ENCODE results near the gene MCL1. TPM values are rescaled to one million over a fixed set of nuclear protein-coding genes. Genes with fewer than 3 reads are reported as not detected.
A peak's percentile ranks its signal among the peaks of the same experiment; 100 is the strongest.
"Not testable (repeated sequence)": the region's sequence is repeated elsewhere in the genome, so short reads cannot be mapped to it uniquely, and the experiment has no call there.

The MCL1 gene
- total and polyA plus RNA-seq, 7 donors, result 119 to 352 (median 168) TPM

- peak in 3 of 4 donors; percentile 7 to 58 (median 7) for TF ChIP-seq POLR2AphosphoS5 (IDR thresholded peaks at IDR 0.05)
- no peak for TF ChIP-seq EP300 (IDR thresholded peaks at IDR 0.05)
- H3K4me1 ChIP-seq, result peaks cover 0 to 66% (median 54%) of the 10 kb centered on the region in 4 donors
- H3K36me3 ChIP-seq, result no peaks in the 10 kb centered on the region
- DNase-seq, result no peak
- no peaks in the 10 kb centered on the region for H3K27me3 ChIP-seq
- 74 to 86% methylated on average over 2 of the region's 2 CpGs for WGBS, 2 donors
- peak overlapping the region; percentile 69 to 80 (median 75) for H3K27ac ChIP-seq
- intact Hi-C loops (cut with DNase I), result loop anchor here (5.0 kb wide), 1 partner anchor 32 kb away; the partner anchor contains the start of gene MCL1
- H3K4me3 ChIP-seq, result no peak overlapping the region
- H3K9me3 ChIP-seq, result no peaks in the 10 kb centered on the region
Observed at GRCh38 chr1:150609732-150610131, 30.3 kb upstream of the MCL1 start.

DNA sequence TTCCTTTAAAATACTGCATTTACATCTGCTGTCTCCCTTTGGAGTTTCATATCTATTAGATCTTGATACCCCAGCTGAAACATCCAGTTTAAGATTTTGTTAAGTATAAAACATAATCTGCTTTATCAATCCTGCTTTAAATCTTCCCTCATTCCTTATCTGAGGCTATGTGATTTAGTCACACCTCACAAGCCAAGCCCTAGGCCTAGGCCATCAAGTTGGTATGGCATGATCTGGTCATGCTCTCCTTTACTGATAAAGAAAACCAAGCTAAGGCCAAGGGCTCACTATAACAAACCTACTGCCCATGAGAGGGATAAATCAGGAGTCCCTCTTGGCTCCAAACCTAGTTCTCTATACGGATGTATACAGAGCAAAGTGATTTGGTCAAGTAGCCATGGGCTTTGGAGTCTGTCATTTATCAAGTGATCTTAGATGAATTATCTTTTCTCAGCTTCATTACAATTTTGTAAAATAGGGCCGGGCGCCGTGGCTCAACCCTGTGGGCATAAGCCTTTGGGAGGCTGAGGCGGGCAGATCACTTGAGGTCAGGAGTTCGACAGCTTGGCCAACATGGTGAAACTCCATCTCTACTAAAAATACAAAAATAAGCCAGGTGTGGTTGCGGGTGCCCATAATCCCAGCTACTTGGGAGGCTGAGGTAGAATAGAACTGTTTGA, 27.2 kb upstream of the MCL1 start:
- no peaks in the 10 kb centered on the region for H3K27me3 ChIP-seq
- intact Hi-C loops (cut with DNase I), result no loop called here
- H3K36me3 ChIP-seq, result no peaks in the 10 kb centered on the region
- H3K4me1 ChIP-seq, result peaks cover 0 to 47% (median 32%) of the 10 kb centered on the region in 4 donors
- 95 to 99% methylated on average over 7 of the region's 7 CpGs for WGBS, 2 donors
- no peaks in the 10 kb centered on the region for H3K9me3 ChIP-seq
- TF ChIP-seq EP300 (IDR thresholded peaks at IDR 0.05), result no peak
- TF ChIP-seq CTCF (IDR thresholded peaks at IDR 0.05), result no peak
- TF ChIP-seq POLR2AphosphoS5 (IDR thresholded peaks at IDR 0.05), result no peak
- no peak for TF ChIP-seq POLR2A (IDR thresholded peaks at IDR 0.05)
- H3K27ac ChIP-seq, result no peak overlapping the region
- no peak overlapping the region for H3K4me3 ChIP-seq
- no peak for DNase-seq

- WGBS, 2 donors, result 95 to 96% methylated on average over 3 of the region's 3 CpGs
- peaks cover 0 to 35% (median 20%) of the 10 kb centered on the region in 4 donors for H3K4me1 ChIP-seq
- H3K36me3 ChIP-seq; H3K27me3 ChIP-seq; H3K9me3 ChIP-seq; H3K4me3 ChIP-seq; DNase-seq; intact Hi-C loops (cut with DNase I): not testable (repeated sequence)
- H3K27ac ChIP-seq, result peak overlapping the region in 3 of 4 donors; percentile 66 to 75 (median 72)
Observed at GRCh38 chr1:150605451-150605731, 26.0 kb upstream of the MCL1 start.

DNA sequence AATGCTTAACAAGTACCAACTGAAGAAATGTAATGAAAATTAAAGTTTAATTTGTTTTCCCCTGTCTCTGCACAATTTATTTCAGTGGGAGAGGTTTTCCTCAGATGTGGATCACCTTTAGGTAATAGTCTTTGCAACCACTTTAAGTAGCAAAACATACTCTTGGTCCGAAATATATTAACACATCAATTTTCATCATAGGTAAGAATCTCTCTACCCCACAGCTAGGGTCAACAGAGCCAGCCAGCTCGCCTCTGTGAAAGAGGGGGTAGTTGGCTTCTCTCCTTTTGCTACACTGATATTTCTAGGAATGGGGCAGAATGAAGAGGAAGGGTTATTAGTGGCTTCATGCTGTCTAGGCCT, 24.8 kb upstream of the MCL1 start:
- TF ChIP-seq POLR2AphosphoS5 (IDR thresholded peaks at IDR 0.05) (no peak), CTCF (IDR thresholded peaks at IDR 0.05) (no peak), POLR2A (IDR thresholded peaks at IDR 0.05) (no peak), EP300 (IDR thresholded peaks at IDR 0.05) (no peak)
- Histone ChIP-seq H3K36me3 (peaks cover 0 to 10% (median 7%) of the 10 kb centered on the region in 4 donors), H3K9me3 (no peaks in the 10 kb centered on the region), H3K4me1 (peaks cover 0 to 23% (median 8%) of the 10 kb centered on the region in 4 donors), H3K4me3 (no peak overlapping the region), H3K27ac (peak overlapping the region; percentile 33 to 75 (median 69)), H3K27me3 (no peaks in the 10 kb centered on the region)
- no peak for DNase-seq
- intact Hi-C loops (cut with DNase I), result no loop called here
- 96% methylated on average over 2 of the region's 2 CpGs for WGBS, 2 donors

GRCh38 chr1:150603711-150604110, 24.3 kb upstream of the MCL1 start:
- intact Hi-C loops (cut with DNase I), result no loop called here

DNA sequence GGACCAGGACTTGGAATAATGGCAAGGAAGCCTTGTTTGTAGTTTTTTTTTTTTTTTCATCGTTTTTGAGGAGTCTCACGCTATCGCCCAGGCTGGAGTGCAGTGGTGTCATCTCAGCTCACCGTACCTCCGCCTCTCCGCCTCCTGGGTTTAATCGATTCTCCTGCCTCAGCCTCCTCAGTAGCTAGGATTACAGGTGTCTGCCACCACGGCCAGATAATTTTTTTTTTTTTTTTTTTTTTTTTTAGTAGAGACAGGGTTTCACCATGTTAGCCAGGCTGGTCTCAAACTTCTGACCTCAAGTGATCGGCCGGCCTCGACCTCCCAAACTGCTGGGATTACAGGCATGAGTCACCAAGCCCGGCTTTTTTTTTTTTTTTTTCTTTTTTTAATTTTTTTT, 23.0 kb upstream of the MCL1 start:
- DNase-seq; H3K9me3 ChIP-seq; intact Hi-C loops (cut with DNase I); H3K27ac ChIP-seq; H3K4me3 ChIP-seq; H3K27me3 ChIP-seq: not testable (repeated sequence)
- WGBS, 2 donors, result 91 to 97% methylated on average over 12 of the region's 12 CpGs
- Histone ChIP-seq H3K4me1 (peaks cover 0 to 16% (median 6%) of the 10 kb centered on the region in 4 donors), H3K36me3 (peaks cover 0 to 10% (median 7%) of the 10 kb centered on the region in 4 donors)

More at GRCh38 chr1:150603711-150604110, 24.3 kb upstream of the MCL1 start:
- Histone ChIP-seq H3K9me3 (no peaks in the 10 kb centered on the region), H3K4me1 (peaks cover 0 to 18% (median 6%) of the 10 kb centered on the region in 4 donors), H3K27ac (peak overlapping the region in 2 of 4 donors; percentile 72 to 75), H3K27me3 (no peaks in the 10 kb centered on the region), H3K36me3 (peaks cover 0 to 10% (median 7%) of the 10 kb centered on the region in 4 donors), H3K4me3 (no peak overlapping the region)
- TF ChIP-seq POLR2A (IDR thresholded peaks at IDR 0.05), result no peak
- no peak for TF ChIP-seq CTCF (IDR thresholded peaks at IDR 0.05)
- no peak for TF ChIP-seq EP300 (IDR thresholded peaks at IDR 0.05)
- no peak for TF ChIP-seq POLR2AphosphoS5 (IDR thresholded peaks at IDR 0.05)
- 90 to 92% methylated on average over 3 of the region's 3 CpGs for WGBS, 2 donors
- DNase-seq, result no peak

All from sigmoid colon (tissue), 7 donors.